GM12878 (cell line): ENCODE measurements around the gene BSCL2. TPM values are rescaled to one million over a fixed set of nuclear protein-coding genes. Genes with fewer than 3 reads are reported as not detected.
A peak's percentile ranks its signal among the peaks of the same experiment; 100 is the strongest.

Experiments
- BHLHE40 ChIP-seq, 2 experiments: fragments of 450-650 bp in 1 of 2; IDR thresholded peaks; 2 replicates each; pipeline ENCODE4 v1.6.1; 2011 to 2017; ENCODE audit warnings: low read depth in 2 of 2, borderline replicate concordance in 1 of 2, improper control_type of control experiment in 1 of 2, low read length in 1 of 2, mild to moderate bottlenecking in 1 of 2
- CEBPZ ChIP-seq: fragments of 150-350 bp; IDR thresholded peaks from 2 replicates; pipeline ENCODE4 v1.6.1; 2016; ENCODE audit warnings: low read depth, low read length
- CREB1 ChIP-seq: IDR thresholded peaks from 2 replicates; pipeline ENCODE4 v1.6.1; 2012; ENCODE audit warnings: low read depth, mild to moderate bottlenecking, inconsistent platforms
- CTCF ChIP-seq, 3 experiments: IDR thresholded peaks in 2 of 3; conservative IDR thresholded peaks in 1 of 3; 2 replicates each; pipeline ENCODE4 v1.5.1; 2011; ENCODE audit warnings: low read depth in 3 of 3, low read length in 3 of 3, mild to moderate bottlenecking in 3 of 3, control low read depth in 2 of 3, moderate library complexity in 2 of 3, inconsistent platforms in 1 of 3, mixed read lengths in 1 of 3; ENCODE audit not compliant: control insufficient read depth in 2 of 3, insufficient read depth in 1 of 3; ENCODE audit errors: extremely low read depth in 1 of 3
- ETV6 ChIP-seq, 2 experiments: fragments of 450-650 bp in 1 of 2; IDR thresholded peaks in 1 of 2; conservative IDR thresholded peaks in 1 of 2; 2 replicates each; pipeline ENCODE4 v1.6.1; 2014; ENCODE audit warnings: antibody characterized with exemption in 1 of 2, borderline replicate concordance in 1 of 2, low read depth in 1 of 2, mild to moderate bottlenecking in 1 of 2, moderate library complexity in 1 of 2
- GABPA ChIP-seq: IDR thresholded peaks from 2 replicates; pipeline ENCODE4 v1.6.1; 2014; ENCODE audit warnings: antibody characterized with exemption, low read depth, mild to moderate bottlenecking, inconsistent platforms
- HDAC6 ChIP-seq: fragments of 200-600 bp; sonication (generic); IDR thresholded peaks from one replicate; pipeline ENCODE4 v1.8.0; 2017; ENCODE audit warnings: antibody characterized with exemption; ENCODE audit not compliant: unreplicated experiment
- IRF4 ChIP-seq: IDR thresholded peaks from 2 replicates; pipeline ENCODE4 v1.6.1; 2011; ENCODE audit warnings: low read depth, low read length
- JUND ChIP-seq: IDR thresholded peaks from 2 replicates; pipeline ENCODE4 v1.6.1; 2012; ENCODE audit warnings: low read depth, mild to moderate bottlenecking, low read length, improper control_type of control experiment, moderate library complexity
- LARP7 ChIP-seq: fragments of 450-650 bp; IDR thresholded peaks from 2 replicates; pipeline ENCODE4 v1.6.1; 2017; ENCODE audit warnings: mild to moderate bottlenecking
- MYB ChIP-seq: fragments of 150-350 bp; IDR thresholded peaks from 2 replicates; pipeline ENCODE4 v1.6.1; 2014; ENCODE audit warnings: mild to moderate bottlenecking, low read depth, low read length, borderline replicate concordance
- NR2C2 ChIP-seq: IDR thresholded peaks from 2 replicates; pipeline ENCODE4 v1.6.1; 2011; ENCODE audit warnings: borderline replicate concordance, low read depth; ENCODE audit not compliant: control insufficient read depth, insufficient read length
- POLR2A ChIP-seq: IDR thresholded peaks from 2 replicates; pipeline ENCODE4 v1.6.1; 2011; ENCODE audit warnings: low read depth, mild to moderate bottlenecking, low read length
- POU2F2 ChIP-seq: IDR thresholded peaks from 3 replicates; pipeline ENCODE4 v1.6.1; 2011; ENCODE audit warnings: low read depth, mild to moderate bottlenecking, low read length, borderline replicate concordance
- RUNX3 ChIP-seq: IDR thresholded peaks from 2 replicates; pipeline ENCODE4 v1.6.1; 2012; ENCODE audit warnings: low read length, inconsistent platforms
- SPI1 ChIP-seq: IDR thresholded peaks from 2 replicates; pipeline ENCODE4 v1.6.1; 2011; ENCODE audit warnings: low read depth, mild to moderate bottlenecking, low read length, moderate library complexity, borderline replicate concordance; ENCODE audit not compliant: insufficient read depth
- SRF ChIP-seq, 2 experiments: IDR thresholded peaks; 2 replicates each; pipeline ENCODE4 v1.6.1; 2011; ENCODE audit warnings: low read depth in 2 of 2, low read length in 2 of 2, mild to moderate bottlenecking in 1 of 2, moderate library complexity in 1 of 2
- SUPT20H ChIP-seq: IDR thresholded peaks from 2 replicates; pipeline ENCODE4 v1.6.1; 2011; ENCODE audit warnings: low read depth, mild to moderate bottlenecking, low read length, moderate library complexity, borderline replicate concordance; ENCODE audit not compliant: control insufficient read depth
- YY1 ChIP-seq: IDR thresholded peaks from 2 replicates; pipeline ENCODE4 v1.6.1; 2011; ENCODE audit warnings: low read depth, mild to moderate bottlenecking, low read length
- polyA plus RNA-seq, 11 experiments: library from polyadenylated mRNA; depleted of rRNA in 4 of 11; unstranded in 6 of 11; stranded (reverse) in 5 of 11; fragments of >200 nt; fragmentation: Nextera tagmentation in 4 of 11; fragmentation: Illumina TruSeq in 1 of 11; extraction: Ambion mirVana in 4 of 11; extraction: Trizol in 1 of 11; gene quantifications; 1 replicate in 1 of 11; 2 replicates in 10 of 11; pipeline versions ENCODE4 v1.2.1 to v1.2.3, GENCODE V29; 2011 to 2016; ENCODE audit warnings: inconsistent platforms in 2 of 11, missing spikeins in 2 of 11, low read depth in 1 of 11
- total RNA-seq, 4 experiments: library from RNA; depleted of rRNA in 3 of 4; stranded (reverse); fragments of >200 nt in 3 of 4; fragmentation: Illumina TruSeq in 1 of 4; extraction: Trizol in 1 of 4; gene quantifications; 2 replicates each; pipeline versions ENCODE4 v1.2.1 to v1.2.3, GENCODE V29; 2013 to 2021
- TF ChIP-seq, protein P1 (sequence below): fragments of 450-650 bp; IDR thresholded peaks from 2 replicates; pipeline ENCODE4 v1.6.1; 2016; ENCODE audit warnings: mild to moderate bottlenecking, moderate library complexity, borderline replicate concordance

The BSCL2 gene
- total and polyA plus RNA-seq, 10 of the 15 experiments (the other 5 are each of a cell fraction or from before 2014, with no cell fraction given) = 12.3 to 57.9 (median 21.8) TPM

DNA sequence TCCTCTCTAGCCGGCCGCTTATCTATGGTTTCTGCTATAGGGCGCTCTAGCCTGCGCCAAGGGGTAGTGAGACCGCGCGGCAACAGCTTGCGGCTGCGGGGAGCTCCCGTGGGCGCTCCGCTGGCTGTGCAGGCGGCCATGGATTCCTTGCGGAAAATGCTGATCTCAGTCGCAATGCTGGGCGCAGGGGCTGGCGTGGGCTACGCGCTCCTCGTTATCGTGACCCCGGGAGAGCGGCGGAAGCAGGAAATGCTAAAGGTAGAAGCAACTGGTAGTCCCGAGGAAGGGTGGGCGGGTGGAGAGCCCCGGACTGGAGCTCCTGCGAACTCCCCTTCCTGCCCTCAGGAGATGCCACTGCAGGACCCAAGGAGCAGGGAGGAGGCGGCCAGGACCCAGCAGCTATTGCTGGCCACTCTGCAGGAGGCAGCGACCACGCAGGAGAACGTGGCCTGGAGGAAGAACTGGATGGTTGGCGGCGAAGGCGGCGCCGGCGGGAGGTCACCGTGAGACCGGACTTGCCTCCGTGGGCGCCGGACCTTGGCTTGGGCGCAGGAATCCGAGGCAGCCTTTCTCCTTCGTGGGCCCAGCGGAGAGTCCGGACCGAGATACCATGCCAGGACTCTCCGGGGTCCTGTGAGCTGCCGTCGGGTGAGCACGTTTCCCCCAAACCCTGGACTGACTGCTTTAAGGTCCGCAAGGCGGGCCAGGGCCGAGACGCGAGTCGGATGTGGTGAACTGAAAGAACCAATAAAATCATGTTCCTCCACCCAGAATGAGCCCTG is 35.4 kb downstream of the BSCL2 start, which contains the start of the genes LBHD1 and UQCC3 (continued):
- TF ChIP-seq CEBPZ (no peak), CREB1 (peak; percentile 10; the same call in 1 of the 2 replicates), MYB (no peak), RUNX3 (peak; percentile 66), GABPA (peak; percentile 64), NR2C2 (no peak), SPI1 (no peak), LARP7 (peak; percentile 60; the same call in 1 of the 2 replicates), SUPT20H (no peak), CTCF (IDR thresholded peaks at IDR 0.05 in 2 of 3, conservative IDR thresholded peaks at IDR 0.05 in 1 of 3; ENCODE audit: control insufficient read depth in 2 of 3, extremely low read depth in 1 of 3, insufficient read depth in 1 of 3, low read depth in 3 of 3, low read length in 3 of 3) (no peak), YY1 (peak; percentile 89), SRF (IDR thresholded peaks at IDR 0.05; ENCODE audit: low read depth in 2 of 2, low read length in 2 of 2) (no peak), IRF4 (no peak), POU2F2 (peak; percentile 72; the same call in 2 of the 3 replicates), POLR2A (peak; percentile 82), HDAC6 (no peak), BHLHE40 (IDR thresholded peaks at IDR 0.05; ENCODE audit: borderline replicate concordance in 1 of 2, low read depth in 2 of 2, low read length in 1 of 2) (peak in 1 of 2 experiments; percentile 74; a peak in 2 of 4 replicates), ETV6 (conservative IDR thresholded peaks at IDR 0.05 in 1 of 2, IDR thresholded peaks at IDR 0.05 in 1 of 2; ENCODE audit: borderline replicate concordance in 1 of 2, low read depth in 1 of 2) (0 out of 4 replicates have a peak, but pooled peaks of 1 of the 2 experiments have one; percentile 48), JUND (no peak)
- TF ChIP-seq, protein P1, sequence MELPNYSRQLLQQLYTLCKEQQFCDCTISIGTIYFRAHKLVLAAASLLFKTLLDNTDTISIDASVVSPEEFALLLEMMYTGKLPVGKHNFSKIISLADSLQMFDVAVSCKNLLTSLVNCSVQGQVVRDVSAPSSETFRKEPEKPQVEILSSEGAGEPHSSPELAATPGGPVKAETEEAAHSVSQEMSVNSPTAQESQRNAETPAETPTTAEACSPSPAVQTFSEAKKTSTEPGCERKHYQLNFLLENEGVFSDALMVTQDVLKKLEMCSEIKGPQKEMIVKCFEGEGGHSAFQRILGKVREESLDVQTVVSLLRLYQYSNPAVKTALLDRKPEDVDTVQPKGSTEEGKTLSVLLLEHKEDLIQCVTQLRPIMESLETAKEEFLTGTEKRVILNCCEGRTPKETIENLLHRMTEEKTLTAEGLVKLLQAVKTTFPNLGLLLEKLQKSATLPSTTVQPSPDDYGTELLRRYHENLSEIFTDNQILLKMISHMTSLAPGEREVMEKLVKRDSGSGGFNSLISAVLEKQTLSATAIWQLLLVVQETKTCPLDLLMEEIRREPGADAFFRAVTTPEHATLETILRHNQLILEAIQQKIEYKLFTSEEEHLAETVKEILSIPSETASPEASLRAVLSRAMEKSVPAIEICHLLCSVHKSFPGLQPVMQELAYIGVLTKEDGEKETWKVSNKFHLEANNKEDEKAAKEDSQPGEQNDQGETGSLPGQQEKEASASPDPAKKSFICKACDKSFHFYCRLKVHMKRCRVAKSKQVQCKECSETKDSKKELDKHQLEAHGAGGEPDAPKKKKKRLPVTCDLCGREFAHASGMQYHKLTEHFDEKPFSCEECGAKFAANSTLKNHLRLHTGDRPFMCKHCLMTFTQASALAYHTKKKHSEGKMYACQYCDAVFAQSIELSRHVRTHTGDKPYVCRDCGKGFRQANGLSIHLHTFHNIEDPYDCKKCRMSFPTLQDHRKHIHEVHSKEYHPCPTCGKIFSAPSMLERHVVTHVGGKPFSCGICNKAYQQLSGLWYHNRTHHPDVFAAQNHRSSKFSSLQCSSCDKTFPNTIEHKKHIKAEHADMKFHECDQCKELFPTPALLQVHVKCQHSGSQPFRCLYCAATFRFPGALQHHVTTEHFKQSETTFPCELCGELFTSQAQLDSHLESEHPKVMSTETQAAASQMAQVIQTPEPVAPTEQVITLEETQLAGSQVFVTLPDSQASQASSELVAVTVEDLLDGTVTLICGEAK = peak; percentile 86; the same call in 1 of the 2 replicates
